Measurements from ENCODE around the gene HSD11B1. TPM values are rescaled to one million over a fixed set of nuclear protein-coding genes. Genes with fewer than 3 reads are reported as not detected.

Gene HSD11B1
- total RNA-seq, 2 donors from 2014 or later = not detected

DNA sequence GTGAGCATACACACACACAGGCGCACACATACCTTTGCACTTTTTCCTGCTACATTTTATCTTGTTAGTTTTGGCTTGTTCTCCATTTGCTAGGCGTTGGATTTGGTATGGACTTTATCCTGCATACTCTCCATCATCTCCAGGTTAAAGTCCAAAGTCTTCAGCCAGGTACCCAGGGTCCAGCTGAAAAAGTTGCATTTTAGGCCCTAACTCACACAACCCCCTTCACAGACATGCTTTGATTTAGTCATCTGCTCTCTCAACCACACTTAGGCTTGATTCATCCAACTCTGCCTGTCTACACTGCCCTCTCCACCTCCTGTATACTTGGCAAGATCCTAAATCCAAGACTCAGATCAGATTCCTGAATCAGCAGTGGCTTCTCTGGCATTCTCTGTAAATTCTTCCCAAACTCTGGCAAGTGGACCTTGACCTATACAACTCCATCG lies 41.7 kb upstream of the HSD11B1 start:
- no peaks in the 10 kb centered on the region for H3K36me3 ChIP-seq (ENCODE audit: control insufficient read depth, insufficient read depth, low read length)
- no peak overlapping the region for H3K4me3 ChIP-seq (ENCODE audit: low read length)
- no peak for DNase-seq
- H3K27me3 ChIP-seq (ENCODE audit: control insufficient read depth, insufficient read depth, low read length, poor library complexity, severe bottlenecking) = peaks cover 12% of the 10 kb centered on the region
- Mint-ChIP-seq H3K27ac (no peak overlapping the region), H3K4me3 (no peak overlapping the region), H3K4me1 (peaks cover 14% of the 10 kb centered on the region), H3K27me3 (ENCODE audit: insufficient read depth) (peaks cover 12% of the 10 kb centered on the region), H3K9me3 (no peaks in the 10 kb centered on the region), H3K36me3 (ENCODE audit: low read depth) (no peaks in the 10 kb centered on the region)
- 91 to 95% methylated on average over 3 of the region's 3 CpGs for WGBS, 2 experiments (ENCODE audit: insufficient coverage in 1 of 2, insufficient read length in 1 of 2)
- TF ChIP-seq, protein P1, sequence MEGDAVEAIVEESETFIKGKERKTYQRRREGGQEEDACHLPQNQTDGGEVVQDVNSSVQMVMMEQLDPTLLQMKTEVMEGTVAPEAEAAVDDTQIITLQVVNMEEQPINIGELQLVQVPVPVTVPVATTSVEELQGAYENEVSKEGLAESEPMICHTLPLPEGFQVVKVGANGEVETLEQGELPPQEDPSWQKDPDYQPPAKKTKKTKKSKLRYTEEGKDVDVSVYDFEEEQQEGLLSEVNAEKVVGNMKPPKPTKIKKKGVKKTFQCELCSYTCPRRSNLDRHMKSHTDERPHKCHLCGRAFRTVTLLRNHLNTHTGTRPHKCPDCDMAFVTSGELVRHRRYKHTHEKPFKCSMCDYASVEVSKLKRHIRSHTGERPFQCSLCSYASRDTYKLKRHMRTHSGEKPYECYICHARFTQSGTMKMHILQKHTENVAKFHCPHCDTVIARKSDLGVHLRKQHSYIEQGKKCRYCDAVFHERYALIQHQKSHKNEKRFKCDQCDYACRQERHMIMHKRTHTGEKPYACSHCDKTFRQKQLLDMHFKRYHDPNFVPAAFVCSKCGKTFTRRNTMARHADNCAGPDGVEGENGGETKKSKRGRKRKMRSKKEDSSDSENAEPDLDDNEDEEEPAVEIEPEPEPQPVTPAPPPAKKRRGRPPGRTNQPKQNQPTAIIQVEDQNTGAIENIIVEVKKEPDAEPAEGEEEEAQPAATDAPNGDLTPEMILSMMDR (conservative IDR thresholded peaks at IDR 0.05) = no peak
- H3K27ac ChIP-seq (ENCODE audit: low read depth, low read length) = no peak overlapping the region
- no peaks in the 10 kb centered on the region for H3K9me3 ChIP-seq (ENCODE audit: control insufficient read depth, low read length)
- no peak overlapping the region for H3K9ac ChIP-seq (ENCODE audit: extremely low read depth, low read length, poor library complexity, severe bottlenecking)
- peaks cover 7% of the 10 kb centered on the region for H3K4me1 ChIP-seq (ENCODE audit: control insufficient read depth, insufficient read depth, low read length)

DNA sequence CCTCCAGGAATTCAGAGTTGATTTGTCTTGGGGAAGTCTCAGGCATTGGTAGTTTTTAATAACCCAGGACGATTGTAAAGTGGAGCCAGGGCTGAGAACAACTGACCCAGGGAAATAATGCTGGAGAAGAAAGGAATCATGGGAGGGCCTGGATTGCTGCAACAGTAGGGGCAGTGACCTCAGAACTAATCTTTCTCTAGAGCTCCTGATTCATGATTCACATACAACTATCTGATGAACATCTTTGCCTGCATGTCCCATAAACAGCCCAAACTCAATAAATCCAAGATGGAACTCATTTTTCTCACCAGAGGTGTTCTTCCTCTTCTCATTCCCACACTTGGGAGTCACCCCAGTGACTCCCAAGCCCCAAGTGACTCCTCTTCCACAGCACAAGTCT lies 37.5 kb upstream of the HSD11B1 start:
- no peak overlapping the region for H3K4me3 Mint-ChIP-seq
- no peaks in the 10 kb centered on the region for H3K4me1 Mint-ChIP-seq

DNA sequence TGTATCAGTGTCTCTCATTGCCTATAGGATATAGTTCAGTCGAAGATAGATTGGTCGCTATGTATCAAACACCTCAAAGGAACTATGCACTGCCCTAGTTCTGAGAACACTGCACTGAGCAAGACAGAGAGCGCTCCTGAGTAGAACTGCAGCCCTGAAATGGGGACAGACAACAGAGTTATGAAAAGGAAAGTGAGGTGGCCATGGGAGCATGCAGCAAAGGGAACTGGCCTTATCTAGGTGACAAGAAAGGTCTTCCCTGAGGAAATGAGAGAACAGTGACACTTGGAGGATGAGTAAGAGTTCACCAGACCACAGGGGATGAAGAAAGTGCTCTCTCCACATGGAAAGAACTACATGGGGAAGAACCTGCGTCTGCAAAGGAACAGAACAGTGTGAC lies 36.9 kb upstream of the HSD11B1 start:
- TF ChIP-seq, protein P1 (conservative IDR thresholded peaks at IDR 0.05) = no peak
- H3K4me1 ChIP-seq (ENCODE audit: control insufficient read depth, insufficient read depth, low read length) = no peaks in the 10 kb centered on the region
- Mint-ChIP-seq H3K36me3 (ENCODE audit: low read depth) (no peaks in the 10 kb centered on the region), H3K27me3 (ENCODE audit: insufficient read depth) (peaks cover 37% of the 10 kb centered on the region), H3K4me1 (no peaks in the 10 kb centered on the region), H3K4me3 (no peak overlapping the region), H3K27ac (no peak overlapping the region), H3K9me3 (no peaks in the 10 kb centered on the region)
- H3K27ac ChIP-seq (ENCODE audit: low read depth, low read length) = no peak overlapping the region
- no peaks in the 10 kb centered on the region for H3K36me3 ChIP-seq (ENCODE audit: control insufficient read depth, insufficient read depth, low read length)
- 89 to 95% methylated on average over 4 of the region's 4 CpGs for WGBS, 2 experiments (ENCODE audit: insufficient coverage in 1 of 2, insufficient read length in 1 of 2)
- H3K9ac ChIP-seq (ENCODE audit: extremely low read depth, low read length, poor library complexity, severe bottlenecking) = no peak overlapping the region
- H3K4me3 ChIP-seq (ENCODE audit: low read length) = no peak overlapping the region
- peaks cover 34% of the 10 kb centered on the region for H3K27me3 ChIP-seq (ENCODE audit: control insufficient read depth, insufficient read depth, low read length, poor library complexity, severe bottlenecking)
- DNase-seq = no peak
- no peaks in the 10 kb centered on the region for H3K9me3 ChIP-seq (ENCODE audit: control insufficient read depth, low read length)

More for the DNA sequence above, 37.5 kb upstream of the HSD11B1 start:
- TF ChIP-seq, protein P1 (conservative IDR thresholded peaks at IDR 0.05) = no peak
- Histone ChIP-seq H3K27ac (ENCODE audit: low read depth, low read length) (no peak overlapping the region), H3K4me3 (ENCODE audit: low read length) (no peak overlapping the region), H3K9me3 (ENCODE audit: control insufficient read depth, low read length) (no peaks in the 10 kb centered on the region), H3K27me3 (ENCODE audit: control insufficient read depth, insufficient read depth, low read length, poor library complexity, severe bottlenecking) (peaks cover 28% of the 10 kb centered on the region), H3K4me1 (ENCODE audit: control insufficient read depth, insufficient read depth, low read length) (no peaks in the 10 kb centered on the region), H3K36me3 (ENCODE audit: control insufficient read depth, insufficient read depth, low read length) (no peaks in the 10 kb centered on the region), H3K9ac (ENCODE audit: extremely low read depth, low read length, poor library complexity, severe bottlenecking) (no peak overlapping the region)
- Mint-ChIP-seq H3K9me3 (no peaks in the 10 kb centered on the region), H3K36me3 (ENCODE audit: low read depth) (no peaks in the 10 kb centered on the region), H3K27ac (no peak overlapping the region), H3K27me3 (ENCODE audit: insufficient read depth) (peaks cover 35% of the 10 kb centered on the region)
- WGBS, 2 experiments (ENCODE audit: insufficient coverage in 1 of 2, insufficient read length in 1 of 2) = 73 to 100% methylated on average over 1 of the region's 1 CpG
- no peak for DNase-seq

All from endodermal cell (in vitro differentiated cells).